Lower leg skin (tissue), 4 donors: ENCODE data around the gene ORMDL2. TPM values are rescaled to one million over a fixed set of nuclear protein-coding genes. Genes with fewer than 3 reads are reported as not detected.
"Not testable (repeated sequence)": the region's sequence is repeated elsewhere in the genome, so short reads cannot be mapped to it uniquely, and the experiment has no call there.

Experiments
- DNase-seq, 2 donors: peaks; one replicate each; pipeline ENCODE4 v3.0.0-alpha.2; 2019; ENCODE audit warnings: low spot score in 2 of 2
- H3K4me3 ChIP-seq: fragments of 200-600 bp; sonication (generic); 2 replicates; pipeline ENCODE4 v1.5.1; 2017; ENCODE audit warnings: mild to moderate bottlenecking, low read depth; ENCODE audit not compliant: poor library complexity, severe bottlenecking
- CTCF ChIP-seq, 3 donors: fragments of 450-650 bp; IDR thresholded peaks; one replicate each; pipeline ENCODE4 v1.5.1; 2016; ENCODE audit warnings: antibody characterized with exemption in 3 of 3, mild to moderate bottlenecking in 3 of 3, moderate library complexity in 2 of 3
- POLR2A ChIP-seq, 2 donors: fragments of 450-650 bp; IDR thresholded peaks; one replicate each; pipeline ENCODE4 v1.6.1; 2016 to 2017; ENCODE audit warnings: antibody characterized with exemption in 2 of 2, mild to moderate bottlenecking in 1 of 2, moderate library complexity in 1 of 2
- WGBS, 2 donors: methylation state at CpG; one replicate each; pipeline ENCODE4 v1.1.5; 2018; 5-methylcytosine and 5-hydroxymethylcytosine counted together
- intact Hi-C: fragments of 100-400 bp; cut with DNase I; formaldehyde crosslinking; loops from one replicate; pipeline ENCODE4 v1.15.0; 2023; ENCODE audit warnings: low total_unique reads
- total RNA-seq, 4 donors: library from RNA; depleted of rRNA; stranded (reverse); fragments of >200 nt; gene quantifications; one replicate each; pipeline ENCODE4 v1.1.0, GENCODE V29; 2016

The ORMDL2 gene
- total RNA-seq, 4 donors from 2014 or later, result 10.7 to 21.5 (median 17.8) TPM

DNA sequence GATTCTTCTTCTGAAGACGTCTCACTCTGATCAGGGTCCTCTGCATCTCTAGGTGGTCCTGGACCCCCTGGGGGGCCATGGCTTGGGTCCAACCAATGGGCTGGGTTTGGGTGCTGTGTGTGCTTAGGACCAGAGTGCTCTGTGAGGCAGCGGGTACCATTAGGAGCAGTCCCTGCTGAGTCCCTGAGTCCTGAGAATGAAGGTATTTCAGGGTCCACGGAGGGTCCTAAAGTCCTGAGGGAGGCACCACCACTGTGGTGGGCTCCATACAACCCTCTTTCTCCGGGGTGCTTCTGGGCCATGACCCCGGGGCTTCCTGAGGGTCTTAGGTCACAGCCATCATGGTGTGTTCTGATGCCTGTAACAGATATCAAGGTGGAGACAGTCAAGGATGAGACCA is 10.5 kb downstream of the ORMDL2 start:
- intact Hi-C loops, result no loop called here
- no peak for TF ChIP-seq CTCF (IDR thresholded peaks at IDR 0.05)
- no peak for TF ChIP-seq POLR2A (IDR thresholded peaks at IDR 0.05)
- WGBS, 2 donors, result 79 to 85% methylated on average over 4 to 5 of the region's 5 CpGs
- H3K4me3 ChIP-seq, result no peak overlapping the region
- no peak for DNase-seq

DNA sequence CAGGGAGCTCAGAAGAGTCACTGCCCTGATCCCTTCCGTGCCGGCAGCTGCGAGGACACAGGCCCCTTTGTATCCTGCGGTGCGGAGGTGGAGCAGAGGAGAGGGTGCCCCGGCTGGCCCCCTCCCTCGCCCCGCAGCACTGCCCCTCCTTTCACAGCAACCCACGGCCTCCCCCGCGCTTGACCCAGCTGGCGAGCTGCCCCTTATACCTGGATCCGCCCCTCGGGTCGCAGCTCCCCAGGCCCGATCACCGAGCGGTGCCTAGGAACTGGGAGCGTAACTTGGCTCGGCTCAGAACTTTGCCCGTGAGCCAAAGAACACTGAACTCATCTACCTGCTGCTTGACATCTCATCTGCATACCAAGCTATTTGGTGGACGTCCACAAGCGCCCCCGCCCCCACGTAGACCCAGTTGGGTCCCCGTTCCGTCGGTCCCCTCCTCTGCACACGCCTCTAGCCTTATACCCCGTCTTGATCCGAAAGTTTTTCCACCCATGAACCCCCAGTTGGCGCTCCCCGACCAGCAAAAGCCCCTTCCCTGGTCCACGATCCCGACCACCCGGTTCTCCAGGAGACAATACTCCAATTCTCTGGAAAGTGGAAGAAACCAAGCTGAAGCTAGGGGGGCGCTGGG is 12.2 kb downstream of the ORMDL2 start:
- intact Hi-C loops, result loop anchor here (10.0 kb wide), 1 partner anchor 95 kb away; the partner anchor contains the start of gene PYM1
- H3K4me3 ChIP-seq, result peak overlapping the region; percentile 74
- DNase-seq, result peak in 1 of 2 donors; percentile 92
- WGBS, 2 donors, result 1% methylated on average over 37 of the region's 37 CpGs
- TF ChIP-seq POLR2A (IDR thresholded peaks at IDR 0.05), result no peak
- no peak for TF ChIP-seq CTCF (IDR thresholded peaks at IDR 0.05)

- WGBS, 2 donors, result 4 to 5% methylated on average over 23 of the region's 23 CpGs
- no peak for TF ChIP-seq CTCF (IDR thresholded peaks at IDR 0.05)
- TF ChIP-seq POLR2A (IDR thresholded peaks at IDR 0.05), result no peak
- intact Hi-C loops, result loop anchor here (10.0 kb wide), 1 partner anchor 94 kb away; the partner anchor contains the start of gene PYM1
- peak; percentile 78 to 96 for DNase-seq
- peak overlapping the region; percentile 74 for H3K4me3 ChIP-seq
Observed at GRCh38 chr12:55830601-55831446, 13.0 kb downstream of the ORMDL2 start.

GRCh38 chr12:55831447-55831815 is 13.6 kb downstream of the ORMDL2 start:
- DNase-seq, result no peak
- intact Hi-C loops, result loop anchor here (10.0 kb wide), 1 partner anchor 93 kb away; the partner anchor contains the start of gene PYM1
- H3K4me3 ChIP-seq, result peak overlapping the region; percentile 74
- WGBS, 2 donors, result 17 to 30% methylated on average over 1 of the region's 1 CpG
- TF ChIP-seq CTCF (IDR thresholded peaks at IDR 0.05) (no peak), POLR2A (IDR thresholded peaks at IDR 0.05) (no peak)

DNA sequence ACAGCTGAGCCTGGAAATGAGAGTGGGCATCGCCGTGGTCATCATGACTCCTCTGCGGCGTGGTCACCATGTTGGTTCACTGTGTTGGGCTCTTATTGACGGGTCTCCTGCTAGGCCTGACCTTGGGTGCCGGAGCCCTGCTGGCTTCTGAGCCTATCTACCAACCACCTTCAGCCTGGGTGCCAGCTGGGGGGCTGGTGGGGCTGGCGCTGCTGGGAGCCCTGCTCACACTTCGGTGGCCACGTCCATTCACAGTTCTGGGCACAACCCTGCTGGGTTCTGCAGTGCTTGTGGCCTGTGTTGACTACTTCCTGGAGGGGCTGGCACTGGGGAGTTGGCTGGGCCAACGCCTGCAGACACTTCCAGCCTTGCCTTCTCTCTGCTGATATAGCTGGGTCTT is 15.2 kb downstream of the ORMDL2 start:
- TF ChIP-seq POLR2A (IDR thresholded peaks at IDR 0.05) (no peak), CTCF (IDR thresholded peaks at IDR 0.05) (no peak)
- no peak for DNase-seq
- intact Hi-C loops, result loop anchor here (10.0 kb wide), 1 partner anchor 92 kb away; the partner anchor contains the start of gene PYM1
- WGBS, 2 donors, result 89 to 97% methylated on average over 6 to 10 of the region's 10 CpGs
- H3K4me3 ChIP-seq, result no peak overlapping the region

GRCh38 chr12:55834400-55834799 is 16.6 kb downstream of the ORMDL2 start:
- WGBS, 2 donors, result 82 to 95% methylated on average over 5 of the region's 6 CpGs
- not testable (repeated sequence) for DNase-seq, H3K4me3 ChIP-seq
- intact Hi-C loops, result loop anchor here (10.0 kb wide), 1 partner anchor 90 kb away; the partner anchor contains the start of gene PYM1
